Caco-2 (cell line): ENCODE measurements around the gene PODXL. TPM values are rescaled to one million over a fixed set of nuclear protein-coding genes. Genes with fewer than 3 reads are reported as not detected.

Experiments
- BruUV-seq: library from RNA; stranded (reverse); fragments of 400-500 nt; replicated peaks from 2 replicates; lab custom pipeline; 2021; lab: Mats Ljungman, UMichigan
- CTCF ChIA-PET: fragments of 300-600 bp; sonication (Branson Sonifier 250); formaldehyde crosslinking; loops from one replicate; lab custom pipeline; 2022; ENCODE audit warnings: antibody characterized with exemption; lab: Charles Lee
- POLR2A ChIA-PET: fragments of 300-600 bp; sonication (Branson Sonifier 250); formaldehyde crosslinking; loops from one replicate; lab custom pipeline; 2022; ENCODE audit warnings: antibody characterized with exemption; lab: Charles Lee
- DNase-seq, 2 experiments: peaks; one replicate each; pipeline versions ENCODE4 v3.0.0 to v3.0.0-alpha.2; 2020 to 2022
- H3K27me3 ChIP-seq: replicated peaks from 2 replicates; pipeline ENCODE4 v1.6.0; 2011; ENCODE audit warnings: low read length; ENCODE audit not compliant: control insufficient read depth, insufficient read depth
- H3K36me3 ChIP-seq: 2 replicates; pipeline ENCODE4 v1.5.1; 2011; ENCODE audit warnings: low read length; ENCODE audit not compliant: control insufficient read depth, insufficient read depth
- H3K4me1 ChIP-seq: fragments of 250-450 bp; sonication (Bioruptor Pico); 2 replicates; pipeline ENCODE4 v1.5.1; 2020; ENCODE audit warnings: mild to moderate bottlenecking
- H3K4me3 ChIP-seq: 2 replicates; pipeline ENCODE4 v1.5.1; 2011; ENCODE audit warnings: low read depth, mild to moderate bottlenecking, control low read depth, low read length
- H3K9me3 ChIP-seq: fragments of 250-450 bp; sonication (Bioruptor Pico); 2 replicates; pipeline ENCODE4 v1.5.1; 2020; ENCODE audit warnings: mild to moderate bottlenecking, moderate library complexity
- H3K27ac Mint-ChIP-seq: one replicate; pipeline ENCODE4 v1.8.0; 2022; ENCODE audit warnings: mixed read lengths; ENCODE audit not compliant: unreplicated experiment
- H3K27me3 Mint-ChIP-seq: one replicate; pipeline ENCODE4 v1.8.0; 2022; ENCODE audit warnings: mixed read lengths; ENCODE audit not compliant: insufficient read depth, unreplicated experiment
- H3K36me3 Mint-ChIP-seq: one replicate; pipeline ENCODE4 v1.8.0; 2022; ENCODE audit warnings: mild to moderate bottlenecking, mixed read lengths; ENCODE audit not compliant: insufficient read depth, unreplicated experiment
- H3K4me1 Mint-ChIP-seq: one replicate; pipeline ENCODE4 v1.8.0; 2022; ENCODE audit warnings: low read depth, mixed read lengths; ENCODE audit not compliant: unreplicated experiment
- H3K4me3 Mint-ChIP-seq: one replicate; pipeline ENCODE4 v1.8.0; 2022; ENCODE audit warnings: mild to moderate bottlenecking, moderate library complexity, mixed read lengths; ENCODE audit not compliant: unreplicated experiment
- H3K9me3 Mint-ChIP-seq: one replicate; pipeline ENCODE4 v1.8.0; 2022; ENCODE audit warnings: mixed read lengths; ENCODE audit not compliant: unreplicated experiment
- CTCF ChIP-seq, 2 experiments: fragments of 200-600 bp in 1 of 2; IDR thresholded peaks; 1 replicate in 1 of 2; 2 replicates in 1 of 2; pipeline versions ENCODE4 v1.5.1 to v1.8.0; 2011 to 2022; ENCODE audit warnings: antibody characterized with exemption in 1 of 2, control low read depth in 1 of 2, inconsistent platforms in 1 of 2, low read depth in 1 of 2, low read length in 1 of 2, mild to moderate bottlenecking in 1 of 2, moderate library complexity in 1 of 2; ENCODE audit not compliant: insufficient read depth in 1 of 2, severe bottlenecking in 1 of 2, unreplicated experiment in 1 of 2
- intact Hi-C: fragments of 100-400 bp; cut with micrococcal nuclease; formaldehyde crosslinking; loops from one replicate; pipeline ENCODE4 v1.10.0; 2022; ENCODE audit not compliant: unreplicated experiment
- total RNA-seq: library from RNA; stranded (reverse); gene quantifications from 2 replicates; pipeline ENCODE4 v1.2.3, GENCODE V29; 2022

Gene PODXL
- total RNA-seq, 1 experiment from 2014 or later, result 278 TPM

GRCh38 chr7:131546583-131547141, 9.8 kb downstream of the PODXL start:
- no TSS peak for BruUV-seq
- no peak overlapping the region for H3K4me3 ChIP-seq
- no peaks in the 10 kb centered on the region for H3K36me3 ChIP-seq
- ChIA-PET POLR2A (interaction anchor here (0.5 kb wide), 1 partner anchor 161 kb away, joined by 7 read pairs; no protein-coding TSS in a partner anchor), CTCF (interaction anchor here (0.6 to 3.1 kb wide), 12 partner anchors 8 to 109 kb away, joined by 3 to 20 read pairs (median 5); no protein-coding TSS in a partner anchor)
- Mint-ChIP-seq H3K36me3 (peaks cover 70% of the 10 kb centered on the region), H3K27me3 (no peaks in the 10 kb centered on the region), H3K9me3 (no peaks in the 10 kb centered on the region), H3K4me1 (peaks cover 30% of the 10 kb centered on the region), H3K27ac (peak overlapping the region; percentile 1), H3K4me3 (no peak overlapping the region)
- intact Hi-C loops, result loop anchor here (5.0 kb wide), 2 partner anchors 34 to 41 kb away; no protein-coding TSS in a partner anchor
- H3K4me1 ChIP-seq, result peaks cover 21% of the 10 kb centered on the region
- no peaks in the 10 kb centered on the region for H3K9me3 ChIP-seq
- peak; percentile 77 to 80 for TF ChIP-seq CTCF (IDR thresholded peaks at IDR 0.05; ENCODE audit: insufficient read depth in 1 of 2, low read depth in 1 of 2, low read length in 1 of 2, severe bottlenecking in 1 of 2, unreplicated experiment in 1 of 2)
- H3K27me3 ChIP-seq, result no peaks in the 10 kb centered on the region
- DNase-seq, result peak in 1 of 2 experiments; percentile 69

- Histone ChIP-seq H3K4me3 (no peak overlapping the region), H3K27me3 (no peaks in the 10 kb centered on the region), H3K4me1 (peaks cover 21% of the 10 kb centered on the region), H3K9me3 (no peaks in the 10 kb centered on the region), H3K36me3 (no peaks in the 10 kb centered on the region)
- no peak overlapping the region for H3K4me3 Mint-ChIP-seq
- peaks cover 30% of the 10 kb centered on the region for H3K4me1 Mint-ChIP-seq
- BruUV-seq, result no TSS peak
- H3K27me3 Mint-ChIP-seq, result no peaks in the 10 kb centered on the region
- POLR2A ChIA-PET, result no interaction called here
- intact Hi-C loops, result loop anchor here (5.0 kb wide), 2 partner anchors 34 to 41 kb away; no protein-coding TSS in a partner anchor
- TF ChIP-seq CTCF (IDR thresholded peaks at IDR 0.05; ENCODE audit: insufficient read depth in 1 of 2, low read depth in 1 of 2, low read length in 1 of 2, severe bottlenecking in 1 of 2, unreplicated experiment in 1 of 2), result no peak
- no peaks in the 10 kb centered on the region for H3K9me3 Mint-ChIP-seq
- H3K36me3 Mint-ChIP-seq, result peaks cover 75% of the 10 kb centered on the region
- CTCF ChIA-PET, result interaction anchor here (0.7 to 3.1 kb wide), 8 partner anchors 12 to 109 kb away, joined by 3 to 20 read pairs (median 8); no protein-coding TSS in a partner anchor
- H3K27ac Mint-ChIP-seq, result peak overlapping the region; percentile 1
- peak; percentile 40 to 64 for DNase-seq
Measured at GRCh38 chr7:131546126-131546525, 10.3 kb downstream of the PODXL start.

- no peaks in the 10 kb centered on the region for H3K9me3 ChIP-seq
- Mint-ChIP-seq H3K36me3 (peaks cover 81% of the 10 kb centered on the region), H3K4me3 (no peak overlapping the region), H3K27me3 (no peaks in the 10 kb centered on the region), H3K4me1 (peaks cover 38% of the 10 kb centered on the region), H3K27ac (no peak overlapping the region), H3K9me3 (no peaks in the 10 kb centered on the region)
- peak in 1 of 2 experiments; percentile 61 for DNase-seq
- BruUV-seq, result no TSS peak
- peak; percentile 60 to 69 for TF ChIP-seq CTCF (IDR thresholded peaks at IDR 0.05; ENCODE audit: insufficient read depth in 1 of 2, low read depth in 1 of 2, low read length in 1 of 2, severe bottlenecking in 1 of 2, unreplicated experiment in 1 of 2)
- POLR2A ChIA-PET, result no interaction called here
- CTCF ChIA-PET, result interaction anchor here (0.5 to 3.1 kb wide), 6 partner anchors 24 to 111 kb away, joined by 3 to 20 read pairs (median 8); no protein-coding TSS in a partner anchor
- intact Hi-C loops, result loop anchor here (1.0 to 5.0 kb wide), 4 partner anchors 11 to 110 kb away; no protein-coding TSS in a partner anchor
- H3K27me3 ChIP-seq, result no peaks in the 10 kb centered on the region
- H3K36me3 ChIP-seq, result no peaks in the 10 kb centered on the region
- H3K4me1 ChIP-seq, result peaks cover 21% of the 10 kb centered on the region
- no peak overlapping the region for H3K4me3 ChIP-seq
Measured at GRCh38 chr7:131544449-131545301, 11.8 kb downstream of the PODXL start.
